Adrenal gland (tissue), 5 donors: ENCODE measurements around the gene TCEA3.
A peak's percentile ranks its signal among the peaks of the same experiment; 100 is the strongest.

Experiments
- POLR2A ChIP-seq, 2 donors: fragments of 450-650 bp; IDR thresholded peaks; one replicate each; pipeline ENCODE4 v1.6.1; 2017; ENCODE audit warnings: antibody characterized with exemption in 2 of 2, mild to moderate bottlenecking in 2 of 2, moderate library complexity in 1 of 2
- TF ChIP-seq, protein P1 (sequence below), 6 experiments: fragments of 450-650 bp in 4 of 6; fragments of 200-600 bp in 2 of 6; sonication (generic) in 1 of 6; IDR thresholded peaks; 1 replicate in 5 of 6; 2 replicates in 1 of 6; pipeline versions ENCODE4 v1.5.1 to v1.8.0; 2016 to 2021; ENCODE audit warnings: antibody characterized with exemption in 6 of 6, mild to moderate bottlenecking in 2 of 6, moderate library complexity in 1 of 6
- donor health status: DM: no; HTN: no; CAD: no.

DNA sequence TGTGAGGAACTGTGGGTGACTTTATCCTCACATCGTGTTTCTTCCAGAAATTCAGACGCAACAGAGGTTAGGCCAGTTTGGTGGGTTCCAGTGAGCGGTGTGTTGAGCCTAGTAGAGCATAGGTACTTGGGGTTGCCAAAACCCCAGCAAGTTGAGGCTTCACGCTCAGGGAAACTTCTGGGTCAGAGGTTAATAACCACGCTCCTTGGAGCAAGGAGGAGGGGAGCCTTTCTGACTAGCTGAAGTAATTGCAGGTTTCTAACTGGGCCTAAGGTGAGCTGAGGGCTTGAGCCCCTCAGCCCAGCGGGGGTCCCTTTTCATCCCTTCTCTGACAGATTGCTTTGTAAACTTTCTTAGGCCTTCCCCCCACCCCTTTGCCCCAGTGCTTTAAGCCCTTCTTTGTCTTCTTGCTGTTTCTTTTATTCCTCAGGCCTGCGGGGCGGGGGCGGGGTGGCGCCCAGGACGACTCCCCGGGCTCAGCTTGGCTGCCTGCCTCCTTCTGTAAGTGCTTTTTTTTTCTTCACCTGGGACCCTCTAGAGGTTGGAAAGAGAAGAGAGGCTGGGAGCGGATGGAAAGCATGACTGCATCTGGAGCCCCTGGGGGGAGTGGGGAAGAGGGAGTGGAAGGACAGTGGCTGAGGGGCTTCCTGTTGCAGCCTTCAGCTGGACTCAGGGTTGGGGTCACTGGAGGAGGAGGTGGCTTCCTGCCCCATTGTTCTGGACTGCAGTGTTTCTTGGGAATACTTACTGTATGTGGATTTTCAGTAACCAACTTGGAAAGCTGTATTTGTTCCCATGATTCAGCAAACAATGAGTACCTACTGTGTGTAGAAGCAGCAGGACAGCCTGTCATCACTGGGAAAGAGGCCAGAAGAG, 53.6 kb downstream of the TCEA3 start:
- TF ChIP-seq, protein P1, sequence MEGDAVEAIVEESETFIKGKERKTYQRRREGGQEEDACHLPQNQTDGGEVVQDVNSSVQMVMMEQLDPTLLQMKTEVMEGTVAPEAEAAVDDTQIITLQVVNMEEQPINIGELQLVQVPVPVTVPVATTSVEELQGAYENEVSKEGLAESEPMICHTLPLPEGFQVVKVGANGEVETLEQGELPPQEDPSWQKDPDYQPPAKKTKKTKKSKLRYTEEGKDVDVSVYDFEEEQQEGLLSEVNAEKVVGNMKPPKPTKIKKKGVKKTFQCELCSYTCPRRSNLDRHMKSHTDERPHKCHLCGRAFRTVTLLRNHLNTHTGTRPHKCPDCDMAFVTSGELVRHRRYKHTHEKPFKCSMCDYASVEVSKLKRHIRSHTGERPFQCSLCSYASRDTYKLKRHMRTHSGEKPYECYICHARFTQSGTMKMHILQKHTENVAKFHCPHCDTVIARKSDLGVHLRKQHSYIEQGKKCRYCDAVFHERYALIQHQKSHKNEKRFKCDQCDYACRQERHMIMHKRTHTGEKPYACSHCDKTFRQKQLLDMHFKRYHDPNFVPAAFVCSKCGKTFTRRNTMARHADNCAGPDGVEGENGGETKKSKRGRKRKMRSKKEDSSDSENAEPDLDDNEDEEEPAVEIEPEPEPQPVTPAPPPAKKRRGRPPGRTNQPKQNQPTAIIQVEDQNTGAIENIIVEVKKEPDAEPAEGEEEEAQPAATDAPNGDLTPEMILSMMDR (IDR thresholded peaks at IDR 0.05) = peak in 1 of 6 experiments; percentile 8
- no peak for TF ChIP-seq POLR2A (IDR thresholded peaks at IDR 0.05)
